Measurements from ENCODE around the gene RINL.

The RINL gene

GRCh38 chr19:38877781-38878574 lies at the start of gene RINL:
Gene RINL (minus strand): TSS chr19:38878275. CDS start chr19:38876742, 1,533 bp downstream.
- DNase-seq, result peak; percentile 69

GRCh38 chr19:38924388-38924787 lies 46.3 kb upstream of the RINL start:
- DNase-seq, result no peak

GRCh38 chr19:38922482-38922881 lies 44.4 kb upstream of the RINL start:
- DNase-seq, result no peak

- no peak for DNase-seq
Measured at GRCh38 chr19:38921420-38922274, 43.6 kb upstream of the RINL start.

- no peak for DNase-seq
Measured at GRCh38 chr19:38920602-38921419, 42.7 kb upstream of the RINL start.

GRCh38 chr19:38919837-38920601 lies 41.9 kb upstream of the RINL start:
- no peak for DNase-seq

GRCh38 chr19:38918526-38918925 lies 40.5 kb upstream of the RINL start:
- DNase-seq, result no peak

- no peak for DNase-seq
Measured at GRCh38 chr19:38917921-38918491, 39.9 kb upstream of the RINL start.

GRCh38 chr19:38917516-38917915 lies 39.4 kb upstream of the RINL start:
- DNase-seq, result no peak

- DNase-seq, result no peak
Measured at GRCh38 chr19:38915329-38916321, 37.5 kb upstream of the RINL start.

GRCh38 chr19:38913958-38914357 lies 35.9 kb upstream of the RINL start:
- DNase-seq, result no peak

GRCh38 chr19:38912600-38913514 lies 34.8 kb upstream of the RINL start:
- no peak for DNase-seq

- no peak for DNase-seq
Measured at GRCh38 chr19:38911388-38912001, 33.4 kb upstream of the RINL start.

GRCh38 chr19:38910488-38910887 lies 32.4 kb upstream of the RINL start:
- no peak for DNase-seq

- DNase-seq, result no peak
Measured at GRCh38 chr19:38908911-38909310, 30.8 kb upstream of the RINL start.

- DNase-seq, result no peak
Measured at GRCh38 chr19:38907670-38908069, 29.6 kb upstream of the RINL start.

GRCh38 chr19:38907227-38907626 lies 29.2 kb upstream of the RINL start:
- no peak for DNase-seq

- DNase-seq, result no peak
Measured at GRCh38 chr19:38905620-38906019, 27.5 kb upstream of the RINL start.

All from activated T-cell treated with anti-CD3 and anti-CD28 coated beads, Interleukin-2, amount 50 U/mL, for 1 hour (primary cell).